Measurements from ENCODE around the gene GPC1.

GPC1 gene

GRCh38 chr2:240397542-240397916 is 37.9 kb upstream of the GPC1 start:
- no peak for DNase-seq

- DNase-seq, result no peak
Observed at GRCh38 chr2:240397924-240398645, 37.4 kb upstream of the GPC1 start.

GRCh38 chr2:240398661-240399267 is 36.7 kb upstream of the GPC1 start:
- no peak for DNase-seq

GRCh38 chr2:240399419-240400324 is 35.8 kb upstream of the GPC1 start:
- DNase-seq, result no peak

GRCh38 chr2:240400371-240401161 is 34.9 kb upstream of the GPC1 start:
- DNase-seq, result no peak

- DNase-seq, result no peak
Observed at GRCh38 chr2:240401308-240401707, 34.2 kb upstream of the GPC1 start.

- no peak for DNase-seq
Observed at GRCh38 chr2:240401781-240402551, 33.5 kb upstream of the GPC1 start.

- DNase-seq, result no peak
Observed at GRCh38 chr2:240402566-240403272, 32.7 kb upstream of the GPC1 start.

- DNase-seq, result no peak
Observed at GRCh38 chr2:240403396-240404104, 31.9 kb upstream of the GPC1 start.

- no peak for DNase-seq
Observed at GRCh38 chr2:240404174-240404852, 31.1 kb upstream of the GPC1 start.

- no peak for DNase-seq
Observed at GRCh38 chr2:240405133-240405532, 30.3 kb upstream of the GPC1 start.

GRCh38 chr2:240405684-240406313 is 29.7 kb upstream of the GPC1 start:
- no peak for DNase-seq

- DNase-seq, result no peak
Observed at GRCh38 chr2:240407090-240407489, 28.4 kb upstream of the GPC1 start.

- DNase-seq, result no peak
Observed at GRCh38 chr2:240410004-240410403, 25.5 kb upstream of the GPC1 start.

- no peak for DNase-seq
Observed at GRCh38 chr2:240410808-240411207, 24.7 kb upstream of the GPC1 start.

GRCh38 chr2:240411261-240412160 is 24.0 kb upstream of the GPC1 start:
- DNase-seq, result no peak

GRCh38 chr2:240412211-240412861 is 23.1 kb upstream of the GPC1 start:
- DNase-seq, result no peak

Measured in OCI-M1 (cell line).